WTC11 (cell line): ENCODE measurements around the gene MAB21L3. TPM values are rescaled to one million over a fixed set of nuclear protein-coding genes. Genes with fewer than 3 reads are reported as not detected.

Experiments
- ATAC-seq: fragments of 200-7000 bp; cut with Tn5 transposase; 2 replicates; pipeline ENCODE4 v1.10.0; 2021; ENCODE audit warnings: mild to moderate bottlenecking, moderate library complexity
- CTCF ChIA-PET: fragments of 300-600 bp; sonication (Branson Sonifier 250); formaldehyde crosslinking; loops from one replicate; lab custom pipeline; 2021; ENCODE audit warnings: antibody characterized with exemption; lab: Charles Lee
- POLR2A ChIA-PET: fragments of 350-600 bp; sonication (Branson Sonifier 250); formaldehyde crosslinking; loops from one replicate; lab custom pipeline; 2021; ENCODE audit warnings: antibody characterized with exemption; lab: Charles Lee
- DNase-seq: peaks from one replicate; pipeline ENCODE4 v3.0.0; 2021; ENCODE audit warnings: low spot score
- H3K27ac Mint-ChIP-seq: 2 replicates; pipeline ENCODE4 v1.8.0; 2021; ENCODE audit warnings: mixed read lengths
- H3K27me3 Mint-ChIP-seq: 2 replicates; pipeline ENCODE4 v1.8.0; 2021; ENCODE audit warnings: low read depth, mild to moderate bottlenecking, moderate library complexity, mixed read lengths
- H3K36me3 Mint-ChIP-seq: 2 replicates; pipeline ENCODE4 v1.8.0; 2021; ENCODE audit warnings: mixed read lengths
- H3K4me1 Mint-ChIP-seq: 2 replicates; pipeline ENCODE4 v1.8.0; 2022; ENCODE audit warnings: mixed read lengths
- H3K4me3 Mint-ChIP-seq: 2 replicates; pipeline ENCODE4 v1.8.0; 2021; ENCODE audit warnings: mild to moderate bottlenecking, moderate library complexity, mixed read lengths
- H3K9me3 Mint-ChIP-seq: 2 replicates; pipeline ENCODE4 v1.8.0; 2021; ENCODE audit warnings: mixed read lengths
- E2F1 ChIP-seq: sonication (generic); formaldehyde crosslinking; IDR thresholded peaks from 2 replicates; pipeline ENCODE4 v1.8.0; 2022; ENCODE audit warnings: mild to moderate bottlenecking, missing genetic modification reagents
- ELF4 ChIP-seq: sonication (generic); formaldehyde crosslinking; IDR thresholded peaks from 2 replicates; pipeline ENCODE4 v1.8.1; 2022; ENCODE audit warnings: low read depth, mild to moderate bottlenecking, moderate library complexity, missing genetic modification reagents
- ESRRA ChIP-seq: sonication (generic); formaldehyde crosslinking; IDR thresholded peaks from 2 replicates; pipeline ENCODE4 v1.8.1; 2022; ENCODE audit warnings: mild to moderate bottlenecking, missing genetic modification reagents, borderline replicate concordance
- ETV6 ChIP-seq: sonication (generic); formaldehyde crosslinking; IDR thresholded peaks from 2 replicates; pipeline ENCODE4 v1.8.1; 2022; ENCODE audit warnings: mild to moderate bottlenecking, missing genetic modification reagents
- MLX ChIP-seq: sonication (generic); formaldehyde crosslinking; IDR thresholded peaks from 2 replicates; pipeline ENCODE4 v1.8.1; 2023; ENCODE audit warnings: mild to moderate bottlenecking, missing genetic modification reagents, moderate library complexity
- NFATC4 ChIP-seq: fragments of 250-450 bp; sonication (Bioruptor Pico); IDR thresholded peaks from 2 replicates; pipeline ENCODE4 v1.9.0; 2021; ENCODE audit warnings: mild to moderate bottlenecking
- NR3C1 ChIP-seq: sonication (generic); formaldehyde crosslinking; conservative IDR thresholded peaks from 2 replicates; pipeline ENCODE4 v1.8.1; 2023; ENCODE audit warnings: low read depth, mild to moderate bottlenecking, missing genetic modification reagents
- SOX15 ChIP-seq: fragments of 250-450 bp; sonication (Bioruptor Pico); IDR thresholded peaks from 2 replicates; pipeline ENCODE4 v1.9.0; 2021; ENCODE audit warnings: mild to moderate bottlenecking
- ZNF121 ChIP-seq: sonication (generic); formaldehyde crosslinking; IDR thresholded peaks from 2 replicates; pipeline ENCODE4 v1.8.0; 2023; ENCODE audit warnings: missing genetic modification reagents
- ZNF416 ChIP-seq: fragments of 250-450 bp; sonication (Bioruptor Pico); IDR thresholded peaks from 2 replicates; pipeline ENCODE4 v1.9.0; 2021; ENCODE audit warnings: mild to moderate bottlenecking, inconsistent platforms
- total RNA-seq: library from RNA; stranded (reverse); gene quantifications from 3 replicates; pipeline ENCODE4 v1.2.3, GENCODE V29; 2021
- TF ChIP-seq, protein P1 (sequence below): sonication (generic); formaldehyde crosslinking; IDR thresholded peaks from 2 replicates; pipeline ENCODE4 v1.8.0; 2023; ENCODE audit warnings: missing genetic modification reagents, mild to moderate bottlenecking, borderline replicate concordance
- TF ChIP-seq, protein P2 (sequence below): sonication (generic); formaldehyde crosslinking; IDR thresholded peaks from 2 replicates; pipeline ENCODE4 v1.8.1; 2022; ENCODE audit warnings: mild to moderate bottlenecking, missing genetic modification reagents, moderate library complexity, borderline replicate concordance

MAB21L3 gene
- total RNA-seq, 1 experiment from 2014 or later = not detected

DNA sequence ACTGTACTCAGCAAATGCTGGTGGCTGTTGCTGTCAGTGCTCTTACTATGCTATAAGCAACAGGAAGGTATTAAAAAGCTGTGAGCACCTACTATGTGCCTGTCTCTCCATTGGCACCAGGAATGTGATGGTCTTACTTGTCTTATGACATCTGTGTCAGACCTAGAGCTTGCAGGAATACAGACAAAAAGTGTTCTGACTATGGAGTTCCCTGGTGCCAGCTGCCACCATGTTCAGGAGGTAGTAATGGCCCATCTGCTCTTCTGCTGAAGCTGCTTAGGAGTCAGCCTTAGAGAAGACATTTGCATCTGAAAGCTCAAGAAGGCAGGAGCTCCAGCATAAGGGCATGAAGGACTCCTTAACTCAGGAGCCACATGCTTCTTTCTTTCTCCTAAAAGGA, 52.3 kb downstream of the MAB21L3 start (continued):
- TF ChIP-seq, protein P1, sequence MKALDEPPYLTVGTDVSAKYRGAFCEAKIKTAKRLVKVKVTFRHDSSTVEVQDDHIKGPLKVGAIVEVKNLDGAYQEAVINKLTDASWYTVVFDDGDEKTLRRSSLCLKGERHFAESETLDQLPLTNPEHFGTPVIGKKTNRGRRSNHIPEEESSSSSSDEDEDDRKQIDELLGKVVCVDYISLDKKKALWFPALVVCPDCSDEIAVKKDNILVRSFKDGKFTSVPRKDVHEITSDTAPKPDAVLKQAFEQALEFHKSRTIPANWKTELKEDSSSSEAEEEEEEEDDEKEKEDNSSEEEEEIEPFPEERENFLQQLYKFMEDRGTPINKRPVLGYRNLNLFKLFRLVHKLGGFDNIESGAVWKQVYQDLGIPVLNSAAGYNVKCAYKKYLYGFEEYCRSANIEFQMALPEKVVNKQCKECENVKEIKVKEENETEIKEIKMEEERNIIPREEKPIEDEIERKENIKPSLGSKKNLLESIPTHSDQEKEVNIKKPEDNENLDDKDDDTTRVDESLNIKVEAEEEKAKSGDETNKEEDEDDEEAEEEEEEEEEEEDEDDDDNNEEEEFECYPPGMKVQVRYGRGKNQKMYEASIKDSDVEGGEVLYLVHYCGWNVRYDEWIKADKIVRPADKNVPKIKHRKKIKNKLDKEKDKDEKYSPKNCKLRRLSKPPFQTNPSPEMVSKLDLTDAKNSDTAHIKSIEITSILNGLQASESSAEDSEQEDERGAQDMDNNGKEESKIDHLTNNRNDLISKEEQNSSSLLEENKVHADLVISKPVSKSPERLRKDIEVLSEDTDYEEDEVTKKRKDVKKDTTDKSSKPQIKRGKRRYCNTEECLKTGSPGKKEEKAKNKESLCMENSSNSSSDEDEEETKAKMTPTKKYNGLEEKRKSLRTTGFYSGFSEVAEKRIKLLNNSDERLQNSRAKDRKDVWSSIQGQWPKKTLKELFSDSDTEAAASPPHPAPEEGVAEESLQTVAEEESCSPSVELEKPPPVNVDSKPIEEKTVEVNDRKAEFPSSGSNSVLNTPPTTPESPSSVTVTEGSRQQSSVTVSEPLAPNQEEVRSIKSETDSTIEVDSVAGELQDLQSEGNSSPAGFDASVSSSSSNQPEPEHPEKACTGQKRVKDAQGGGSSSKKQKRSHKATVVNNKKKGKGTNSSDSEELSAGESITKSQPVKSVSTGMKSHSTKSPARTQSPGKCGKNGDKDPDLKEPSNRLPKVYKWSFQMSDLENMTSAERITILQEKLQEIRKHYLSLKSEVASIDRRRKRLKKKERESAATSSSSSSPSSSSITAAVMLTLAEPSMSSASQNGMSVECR (CRISPR knock-in tag) = no peak
- no peak for TF ChIP-seq ELF4
- TF ChIP-seq SOX15 (CRISPR knock-in tag) = no peak
- no peak for TF ChIP-seq NR3C1 (CRISPR knock-in tag)
- TF ChIP-seq, protein P2, sequence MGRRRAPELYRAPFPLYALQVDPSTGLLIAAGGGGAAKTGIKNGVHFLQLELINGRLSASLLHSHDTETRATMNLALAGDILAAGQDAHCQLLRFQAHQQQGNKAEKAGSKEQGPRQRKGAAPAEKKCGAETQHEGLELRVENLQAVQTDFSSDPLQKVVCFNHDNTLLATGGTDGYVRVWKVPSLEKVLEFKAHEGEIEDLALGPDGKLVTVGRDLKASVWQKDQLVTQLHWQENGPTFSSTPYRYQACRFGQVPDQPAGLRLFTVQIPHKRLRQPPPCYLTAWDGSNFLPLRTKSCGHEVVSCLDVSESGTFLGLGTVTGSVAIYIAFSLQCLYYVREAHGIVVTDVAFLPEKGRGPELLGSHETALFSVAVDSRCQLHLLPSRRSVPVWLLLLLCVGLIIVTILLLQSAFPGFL (CRISPR knock-in tag) = no peak
- TF ChIP-seq E2F1 (CRISPR knock-in tag) = no peak
- no peak for TF ChIP-seq NFATC4

- ChIA-PET POLR2A (interaction anchor here (1.0 kb wide), 1 partner anchor 171 kb away, joined by 4 read pairs; no protein-coding TSS in a partner anchor), CTCF (interaction anchor here (1.2 to 4.4 kb wide), 3 partner anchors 12 to 321 kb away, joined by 4 to 29 read pairs (median 6); no protein-coding TSS in a partner anchor)
- Mint-ChIP-seq H3K4me1 (peaks cover 22% of the 10 kb centered on the region), H3K9me3 (no peaks in the 10 kb centered on the region; the same call in 1 of the 2 replicates), H3K4me3 (no peak overlapping the region), H3K27me3 (peaks cover 18% of the 10 kb centered on the region), H3K27ac (no peak overlapping the region), H3K36me3 (no peaks in the 10 kb centered on the region)
- TF ChIP-seq ZNF416 (CRISPR knock-in tag) (no peak), ESRRA (CRISPR knock-in tag) (no peak), ETV6 (CRISPR knock-in tag) (no peak), MLX (no peak), ZNF121 (CRISPR knock-in tag) (no peak)
- TF ChIP-seq, protein P2 (CRISPR knock-in tag) = no peak
- TF ChIP-seq, protein P1 (CRISPR knock-in tag) = no peak
- ATAC-seq (no peak), DNase-seq (no peak)
Measured at GRCh38 chr1:116164150-116164549, 53.0 kb downstream of the MAB21L3 start.
